ENCODE measurements around the gene GH2.
"Not testable (repeated sequence)": the region's sequence is repeated elsewhere in the genome, so short reads cannot be mapped to it uniquely, and the experiment has no call there.

Gene GH2

DNA sequence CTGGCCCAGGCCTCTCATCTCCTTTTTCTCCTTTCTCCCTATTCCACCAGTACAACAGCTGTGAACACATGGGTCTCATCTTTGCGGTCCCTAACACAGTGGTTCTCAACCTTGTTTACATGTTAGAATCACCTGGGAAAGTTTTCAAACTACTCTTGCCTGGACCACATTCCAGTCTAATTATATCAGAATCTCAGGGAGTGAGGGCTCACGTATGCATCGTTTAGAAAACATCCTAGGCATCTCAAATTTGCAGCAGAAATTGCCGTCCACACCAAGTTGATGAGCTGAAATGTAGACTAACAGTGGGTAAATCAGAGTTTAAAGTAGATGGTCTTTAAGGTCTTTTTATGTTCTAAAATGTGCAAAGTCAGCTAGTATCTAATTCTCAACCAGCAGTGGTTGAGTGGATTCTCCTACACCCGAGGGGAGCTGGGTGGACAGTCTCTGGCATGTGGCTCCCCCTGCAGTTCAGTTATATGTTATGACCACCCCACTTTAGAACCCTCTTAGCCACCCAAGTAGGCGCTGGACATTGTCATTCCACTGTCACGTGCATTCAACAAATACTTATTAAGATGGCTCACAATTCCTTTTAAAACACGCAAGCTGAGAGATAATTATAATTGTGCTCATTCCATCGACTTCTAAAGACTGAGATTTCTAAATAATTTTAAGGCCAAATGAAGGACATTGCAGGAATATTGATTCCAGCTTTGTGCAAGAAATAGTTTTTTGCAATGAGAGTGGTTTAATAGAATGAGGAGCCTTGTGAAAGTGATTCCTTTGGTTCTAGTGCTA, 12.1 kb downstream of the GH2 start:
- POLR2A ChIA-PET; DNase-seq (ENCODE audit: extremely low spot score): not testable (repeated sequence)
- CTCF ChIA-PET = interaction anchor here (0.8 to 2.9 kb wide), 5 partner anchors 9 to 27 kb away, joined by 3 to 9 read pairs (median 3); partner anchors contain the start of genes GH2 and SMARCD2

DNA sequence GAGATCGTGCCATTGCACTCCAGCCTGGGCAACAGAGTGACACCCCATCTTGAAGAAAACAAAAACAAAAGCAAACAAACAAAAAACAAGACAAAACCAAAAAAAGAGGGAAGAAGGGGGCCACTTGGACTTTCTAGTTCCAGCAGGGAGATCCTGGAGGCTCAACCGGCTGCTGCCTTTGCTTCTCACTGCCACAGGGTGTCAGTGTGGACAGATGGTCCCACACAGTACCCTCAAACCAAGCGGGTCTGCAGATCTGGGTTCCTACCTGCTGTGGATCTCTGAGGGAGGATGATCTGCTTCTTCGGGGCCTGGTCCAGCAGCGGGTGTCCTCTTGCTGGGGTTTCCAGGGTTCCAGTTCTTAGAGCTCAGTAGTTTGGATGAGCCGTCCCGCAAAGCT, 15.1 kb downstream of the GH2 start:
- CTCF ChIA-PET = interaction anchor here (0.9 to 11.7 kb wide), 18 partner anchors 12 to 441 kb away, joined by 3 to 137 read pairs (median 4); partner anchors contain the start of gene GH2
- POLR2A ChIA-PET; DNase-seq (ENCODE audit: extremely low spot score): not testable (repeated sequence)

DNA sequence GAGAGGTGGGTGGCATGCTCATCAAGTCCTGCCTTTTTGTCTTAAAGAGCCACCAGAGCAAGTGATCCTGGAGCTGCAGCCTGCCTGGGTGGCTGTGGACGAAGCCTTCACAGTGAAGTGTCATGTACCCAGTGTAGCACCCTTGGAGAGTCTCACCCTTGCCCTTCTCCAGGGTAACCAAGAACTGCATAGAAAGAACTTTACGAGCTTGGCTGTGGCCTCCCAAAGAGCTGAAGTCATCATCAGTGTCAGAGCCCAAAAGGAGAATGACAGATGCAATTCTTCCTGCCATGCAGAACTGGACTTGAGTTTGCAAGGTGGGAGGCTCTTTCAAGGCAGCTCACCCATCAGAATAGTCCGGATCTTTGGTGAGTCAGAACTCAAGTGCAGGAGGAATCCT, 22.5 kb downstream of the GH2 start:
- ChIA-PET CTCF (interaction anchor here (0.8 to 14.1 kb wide), 10 partner anchors 4 to 275 kb away, joined by 3 to 137 read pairs (median 6); partner anchors contain the start of genes GH2 and SMARCD2), POLR2A (no interaction called here)
- TF ChIP-seq, protein P1, sequence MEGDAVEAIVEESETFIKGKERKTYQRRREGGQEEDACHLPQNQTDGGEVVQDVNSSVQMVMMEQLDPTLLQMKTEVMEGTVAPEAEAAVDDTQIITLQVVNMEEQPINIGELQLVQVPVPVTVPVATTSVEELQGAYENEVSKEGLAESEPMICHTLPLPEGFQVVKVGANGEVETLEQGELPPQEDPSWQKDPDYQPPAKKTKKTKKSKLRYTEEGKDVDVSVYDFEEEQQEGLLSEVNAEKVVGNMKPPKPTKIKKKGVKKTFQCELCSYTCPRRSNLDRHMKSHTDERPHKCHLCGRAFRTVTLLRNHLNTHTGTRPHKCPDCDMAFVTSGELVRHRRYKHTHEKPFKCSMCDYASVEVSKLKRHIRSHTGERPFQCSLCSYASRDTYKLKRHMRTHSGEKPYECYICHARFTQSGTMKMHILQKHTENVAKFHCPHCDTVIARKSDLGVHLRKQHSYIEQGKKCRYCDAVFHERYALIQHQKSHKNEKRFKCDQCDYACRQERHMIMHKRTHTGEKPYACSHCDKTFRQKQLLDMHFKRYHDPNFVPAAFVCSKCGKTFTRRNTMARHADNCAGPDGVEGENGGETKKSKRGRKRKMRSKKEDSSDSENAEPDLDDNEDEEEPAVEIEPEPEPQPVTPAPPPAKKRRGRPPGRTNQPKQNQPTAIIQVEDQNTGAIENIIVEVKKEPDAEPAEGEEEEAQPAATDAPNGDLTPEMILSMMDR (IDR thresholded peaks at IDR 0.05; ENCODE audit: control extremely low read depth, extremely low read depth, low read depth, missing control alignments) = no peak
- DNase-seq (ENCODE audit: extremely low spot score) = no peak

- not testable (repeated sequence) for DNase-seq (ENCODE audit: extremely low spot score)
- POLR2A ChIA-PET = interaction anchor here (0.7 kb wide), 1 partner anchor 82 kb away, joined by 7 read pairs; no protein-coding TSS in a partner anchor
- CTCF ChIA-PET = interaction anchor here (0.8 to 14.1 kb wide), 2 partner anchors 6 to 10 kb away, joined by 3 to 137 read pairs; no protein-coding TSS in a partner anchor
These were observed 25.3 kb downstream of the GH2 start for GRCh38 chr17:63856425-63856824.

- no peak for DNase-seq (ENCODE audit: extremely low spot score)
- ChIA-PET CTCF (interaction anchor here (1.1 to 14.1 kb wide), 2 partner anchors 8 to 14 kb away, joined by 3 to 137 read pairs; no protein-coding TSS in a partner anchor), POLR2A (no interaction called here)
- TF ChIP-seq, protein P1 (IDR thresholded peaks at IDR 0.05; ENCODE audit: control extremely low read depth, extremely low read depth, low read depth, missing control alignments) = no peak
These were observed 26.6 kb downstream of the GH2 start for GRCh38 chr17:63855185-63855584.

DNA sequence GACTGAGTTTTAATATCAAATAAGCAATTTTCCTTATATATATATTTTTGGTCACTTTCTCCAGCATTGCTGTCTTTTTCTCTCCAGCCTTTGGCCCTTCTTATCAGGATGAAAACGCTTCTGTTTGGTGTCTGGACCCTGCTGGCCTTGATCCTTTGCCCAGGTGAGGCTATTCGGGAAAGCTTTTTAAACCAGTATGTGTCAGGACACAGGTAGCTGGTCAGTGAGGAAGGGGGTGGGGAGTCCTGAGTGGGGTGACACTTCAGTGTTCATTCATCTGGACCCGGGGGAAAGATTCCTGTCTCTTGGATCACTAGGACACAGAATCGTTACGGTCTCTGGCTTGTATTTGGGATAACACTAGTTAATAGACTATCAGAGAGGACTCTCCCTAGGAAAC, 27.0 kb downstream of the GH2 start:
- POLR2A ChIA-PET = no interaction called here
- TF ChIP-seq, protein P1 (IDR thresholded peaks at IDR 0.05; ENCODE audit: control extremely low read depth, extremely low read depth, low read depth, missing control alignments) = no peak
- CTCF ChIA-PET = interaction anchor here (1.1 to 14.1 kb wide), 2 partner anchors 8 to 13 kb away, joined by 3 to 137 read pairs; no protein-coding TSS in a partner anchor
- no peak for DNase-seq (ENCODE audit: extremely low spot score)

DNA sequence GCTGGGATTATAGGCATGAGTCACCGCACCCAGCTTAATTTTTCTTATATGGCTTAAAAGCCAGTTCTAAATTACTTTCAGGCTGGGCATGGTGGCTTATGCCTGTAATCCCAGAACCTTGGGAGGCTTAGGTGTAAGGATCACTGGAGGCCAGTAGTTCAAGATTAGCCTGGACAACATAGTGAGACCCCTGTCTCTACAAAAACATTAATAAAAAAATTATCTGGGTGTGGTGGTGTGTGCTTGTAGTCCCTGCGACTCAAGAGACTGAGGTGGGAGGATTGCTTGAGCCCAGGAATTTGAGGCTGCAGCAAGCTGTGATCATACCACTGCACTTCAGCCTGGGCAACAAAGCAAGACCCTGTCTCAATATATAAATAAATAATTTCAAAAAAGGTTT, 28.5 kb downstream of the GH2 start:
- DNase-seq (ENCODE audit: extremely low spot score) = no peak
- TF ChIP-seq, protein P1 (IDR thresholded peaks at IDR 0.05; ENCODE audit: control extremely low read depth, extremely low read depth, low read depth, missing control alignments) = no peak
- ChIA-PET CTCF (interaction anchor here (14.1 kb wide), 1 partner anchor 10 kb away, joined by 137 read pairs; no protein-coding TSS in a partner anchor), POLR2A (no interaction called here)

GRCh38 chr17:63850401-63850800, 31.3 kb downstream of the GH2 start:
- TF ChIP-seq, protein P1 (IDR thresholded peaks at IDR 0.05; ENCODE audit: control extremely low read depth, extremely low read depth, low read depth, missing control alignments) = no peak
- CTCF ChIA-PET = interaction anchor here (1.1 to 14.1 kb wide), 2 partner anchors 12 to 15 kb away, joined by 3 to 137 read pairs; no protein-coding TSS in a partner anchor
- DNase-seq (ENCODE audit: extremely low spot score) = no peak
- POLR2A ChIA-PET = interaction anchor here (0.9 kb wide), 1 partner anchor 155 kb away, joined by 4 read pairs; no protein-coding TSS in a partner anchor
